Measurements from ENCODE around the gene PSMB10.

- TF ChIP-seq CTCF (IDR thresholded peaks at IDR 0.05) (no peak), EZH2phosphoT487 (IDR thresholded peaks at IDR 0.05) (no peak)
Measured at GRCh38 chr16:67884684-67885083, 52.0 kb downstream of the PSMB10 start, which contains the start of gene NRN1L.
